Suprapubic skin (tissue), 4 donors: Measurements from ENCODE around the gene SERBP1. TPM values are rescaled to one million over a fixed set of nuclear protein-coding genes. Genes with fewer than 3 reads are reported as not detected.

Experiments
- DNase-seq, 2 donors: peaks; one replicate each; pipeline ENCODE4 v3.0.0-alpha.2; 2019; ENCODE audit warnings: low spot score in 2 of 2
- H3K27ac ChIP-seq: fragments of 200-600 bp; sonication (generic); one replicate; pipeline ENCODE4 v1.5.1; 2019
- H3K27me3 ChIP-seq: fragments of 200-600 bp; sonication (generic); one replicate; pipeline ENCODE4 v1.5.1; 2019
- H3K36me3 ChIP-seq: fragments of 200-600 bp; sonication (generic); one replicate; pipeline ENCODE4 v1.5.1; 2019
- H3K4me1 ChIP-seq: fragments of 200-600 bp; sonication (generic); one replicate; pipeline ENCODE4 v1.5.1; 2019
- H3K4me3 ChIP-seq: fragments of 200-600 bp; sonication (generic); one replicate; pipeline ENCODE4 v1.5.1; 2019; ENCODE audit warnings: mild to moderate bottlenecking
- H3K9me3 ChIP-seq: fragments of 200-600 bp; sonication (generic); one replicate; pipeline ENCODE4 v1.5.1; 2019
- CTCF ChIP-seq, 2 donors: fragments of 200-600 bp in 1 of 2; fragments of 450-650 bp in 1 of 2; sonication (generic) in 1 of 2; IDR thresholded peaks; one replicate each; pipeline ENCODE4 v1.5.1; 2016 to 2019; ENCODE audit warnings: antibody characterized with exemption in 2 of 2, mild to moderate bottlenecking in 1 of 2, moderate library complexity in 1 of 2
- EP300 ChIP-seq: sonication (generic); formaldehyde crosslinking; IDR thresholded peaks from one replicate; pipeline ENCODE4 v1.6.1; 2017; ENCODE audit warnings: antibody characterized with exemption
- POLR2A ChIP-seq, 2 donors: fragments of 450-650 bp; IDR thresholded peaks; one replicate each; pipeline ENCODE4 v1.6.1; 2017; ENCODE audit warnings: antibody characterized with exemption in 2 of 2, mild to moderate bottlenecking in 2 of 2, moderate library complexity in 2 of 2
- POLR2AphosphoS5 ChIP-seq, 3 donors: sonication (generic); formaldehyde crosslinking; IDR thresholded peaks; one replicate each; pipeline ENCODE4 v1.6.1; 2017; ENCODE audit warnings: antibody characterized with exemption in 3 of 3
- whole genome bisulfite sequencing: methylation state at CpG from one replicate; pipeline ENCODE4 v1.1.5; 2018; 5-methylcytosine and 5-hydroxymethylcytosine counted together
- total RNA-seq, 4 donors: library from RNA; depleted of rRNA; stranded (reverse); fragments of >200 nt; gene quantifications; one replicate each; pipeline ENCODE4 v1.1.0, GENCODE V29; 2016

The SERBP1 gene
- total RNA-seq, 4 donors from 2014 or later = 188 to 330 (median 233) TPM

GRCh38 chr1:67372136-67372535, 58.1 kb downstream of the SERBP1 start:
- peak overlapping the region; percentile 10 for H3K27ac ChIP-seq
- H3K27me3 ChIP-seq = no peaks in the 10 kb centered on the region
- H3K36me3 ChIP-seq = no peaks in the 10 kb centered on the region
- DNase-seq = no peak
- no peaks in the 10 kb centered on the region for H3K9me3 ChIP-seq
- H3K4me3 ChIP-seq = no peak overlapping the region
- H3K4me1 ChIP-seq = peaks cover 27% of the 10 kb centered on the region
- TF ChIP-seq CTCF (IDR thresholded peaks at IDR 0.05) = no peak
- no peak for TF ChIP-seq POLR2AphosphoS5 (IDR thresholded peaks at IDR 0.05)
- no peak for TF ChIP-seq POLR2A (IDR thresholded peaks at IDR 0.05)
- no peak for TF ChIP-seq EP300
- 37% methylated on average over 3 of the region's 3 CpGs for WGBS

GRCh38 chr1:67371681-67372080, 58.5 kb downstream of the SERBP1 start:
- H3K4me3 ChIP-seq = no peak overlapping the region
- H3K27ac ChIP-seq = peak overlapping the region; percentile 10
- H3K4me1 ChIP-seq = peaks cover 22% of the 10 kb centered on the region
- no peak for DNase-seq
- no peaks in the 10 kb centered on the region for H3K9me3 ChIP-seq
- H3K36me3 ChIP-seq = no peaks in the 10 kb centered on the region
- WGBS = 67% methylated on average over 5 of the region's 5 CpGs
- TF ChIP-seq POLR2A (IDR thresholded peaks at IDR 0.05) = no peak
- no peak for TF ChIP-seq POLR2AphosphoS5 (IDR thresholded peaks at IDR 0.05)
- no peak for TF ChIP-seq EP300
- TF ChIP-seq CTCF (IDR thresholded peaks at IDR 0.05) = no peak
- no peaks in the 10 kb centered on the region for H3K27me3 ChIP-seq

DNA sequence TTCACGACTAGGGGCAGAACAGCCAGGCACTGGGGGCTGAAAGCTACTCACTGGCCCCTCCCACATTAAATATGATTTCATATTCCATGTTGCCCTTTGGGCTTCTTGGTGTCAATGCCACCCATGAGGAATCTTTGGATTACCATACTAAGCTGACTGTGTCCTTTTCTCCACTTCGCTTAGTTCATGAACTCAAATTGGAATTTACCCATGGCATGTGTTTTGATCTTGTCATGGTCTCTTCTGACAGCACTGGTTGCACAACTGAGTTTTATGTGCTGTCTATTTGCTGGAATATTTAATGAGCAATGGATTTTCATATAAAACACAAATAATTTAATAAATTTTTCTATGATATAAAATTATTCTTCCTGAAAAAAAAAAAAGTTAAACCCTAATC, 59.2 kb downstream of the SERBP1 start:
- no peak overlapping the region for H3K4me3 ChIP-seq
- no peaks in the 10 kb centered on the region for H3K27me3 ChIP-seq
- DNase-seq = no peak
- TF ChIP-seq POLR2AphosphoS5 (IDR thresholded peaks at IDR 0.05) (peak in 1 of 3 donors; percentile 8), POLR2A (IDR thresholded peaks at IDR 0.05) (no peak)
- 67% methylated on average over 2 of the region's 2 CpGs for WGBS
- no peak overlapping the region for H3K27ac ChIP-seq
- no peaks in the 10 kb centered on the region for H3K9me3 ChIP-seq
- H3K36me3 ChIP-seq = no peaks in the 10 kb centered on the region
- H3K4me1 ChIP-seq = peaks cover 18% of the 10 kb centered on the region

DNA sequence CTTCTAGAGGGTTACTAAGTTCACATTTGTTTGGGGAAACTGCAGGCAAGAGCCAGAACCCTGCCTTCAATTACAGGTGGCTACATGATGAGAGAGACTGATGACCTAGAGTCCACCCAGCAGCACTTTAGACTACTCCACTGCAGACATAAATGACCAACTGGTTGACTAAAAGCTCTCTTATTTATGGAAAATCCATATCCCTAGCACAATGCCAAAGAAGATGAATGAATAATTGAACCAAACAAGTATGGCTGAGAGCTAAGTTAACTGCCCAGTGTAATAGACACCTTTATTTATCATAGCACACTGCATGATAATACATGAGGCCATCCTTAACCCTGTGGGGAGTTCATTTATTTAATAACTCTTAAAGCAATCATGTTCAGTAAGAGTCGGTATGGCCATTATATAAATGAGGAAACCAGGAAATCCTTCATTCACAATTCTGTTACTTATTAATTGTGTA, 62.1 kb downstream of the SERBP1 start:
- no peaks in the 10 kb centered on the region for H3K36me3 ChIP-seq
- DNase-seq = no peak
- peaks cover 15% of the 10 kb centered on the region for H3K4me1 ChIP-seq
- H3K27ac ChIP-seq = no peak overlapping the region
- 90% methylated on average over 1 of the region's 1 CpG for WGBS
- TF ChIP-seq EP300 (no peak), POLR2AphosphoS5 (IDR thresholded peaks at IDR 0.05) (no peak), POLR2A (IDR thresholded peaks at IDR 0.05) (no peak), CTCF (IDR thresholded peaks at IDR 0.05) (no peak)
- no peak overlapping the region for H3K4me3 ChIP-seq
- H3K27me3 ChIP-seq = no peaks in the 10 kb centered on the region
- no peaks in the 10 kb centered on the region for H3K9me3 ChIP-seq

- 56% methylated on average over 8 of the region's 8 CpGs for WGBS
Measured at GRCh38 chr1:67367370-67368045, 62.7 kb downstream of the SERBP1 start.

More at GRCh38 chr1:67367370-67368045, 62.7 kb downstream of the SERBP1 start:
- Histone ChIP-seq H3K4me3 (no peak overlapping the region), H3K4me1 (peaks cover 13% of the 10 kb centered on the region), H3K9me3 (no peaks in the 10 kb centered on the region), H3K27me3 (no peaks in the 10 kb centered on the region), H3K36me3 (no peaks in the 10 kb centered on the region), H3K27ac (no peak overlapping the region)
- TF ChIP-seq EP300 (no peak), CTCF (IDR thresholded peaks at IDR 0.05) (no peak), POLR2AphosphoS5 (IDR thresholded peaks at IDR 0.05) (no peak), POLR2A (IDR thresholded peaks at IDR 0.05) (no peak)
- no peak for DNase-seq
